Activated gamma-delta T cell (primary cell): ENCODE data around the gene NAPA.

Experiments
- DNase-seq: peaks from one replicate; lab custom pipeline; 2025; lab: John Stamatoyannopoulos, UW

Gene NAPA

GRCh38 chr19:47521473-47522180, 6.8 kb upstream of the NAPA start:
- no peak for DNase-seq

GRCh38 chr19:47520839-47521238, 6.0 kb upstream of the NAPA start:
- no peak for DNase-seq

- DNase-seq, result no peak
These were observed 5.5 kb upstream of the NAPA start for GRCh38 chr19:47520343-47520806.

- DNase-seq, result no peak
These were observed 4.0 kb upstream of the NAPA start for GRCh38 chr19:47518854-47519253.

- DNase-seq, result no peak
These were observed 3.3 kb upstream of the NAPA start for GRCh38 chr19:47518139-47518538.

- no peak for DNase-seq
These were observed 553 bp downstream of the NAPA start for GRCh38 chr19:47514151-47514868.

DNA sequence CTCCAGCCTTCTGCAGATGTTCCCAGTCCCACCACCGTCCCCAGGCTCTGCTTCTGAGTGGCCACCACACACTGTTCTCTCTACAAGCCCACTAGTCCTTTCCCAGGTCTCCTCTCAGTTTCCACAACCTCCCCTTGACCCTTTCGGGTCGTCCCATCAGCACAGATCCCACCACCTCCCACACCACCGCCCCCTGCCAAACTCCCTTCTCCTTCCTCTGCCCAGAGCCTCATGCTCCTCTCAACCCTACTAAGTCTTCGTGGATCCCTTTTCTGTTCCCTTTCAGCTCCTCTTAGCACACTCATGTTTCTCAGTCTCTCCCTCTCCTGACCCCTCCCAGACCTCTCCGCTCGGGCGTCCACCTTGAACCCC, 1.9 kb downstream of the NAPA start:
- no peak for DNase-seq

DNA sequence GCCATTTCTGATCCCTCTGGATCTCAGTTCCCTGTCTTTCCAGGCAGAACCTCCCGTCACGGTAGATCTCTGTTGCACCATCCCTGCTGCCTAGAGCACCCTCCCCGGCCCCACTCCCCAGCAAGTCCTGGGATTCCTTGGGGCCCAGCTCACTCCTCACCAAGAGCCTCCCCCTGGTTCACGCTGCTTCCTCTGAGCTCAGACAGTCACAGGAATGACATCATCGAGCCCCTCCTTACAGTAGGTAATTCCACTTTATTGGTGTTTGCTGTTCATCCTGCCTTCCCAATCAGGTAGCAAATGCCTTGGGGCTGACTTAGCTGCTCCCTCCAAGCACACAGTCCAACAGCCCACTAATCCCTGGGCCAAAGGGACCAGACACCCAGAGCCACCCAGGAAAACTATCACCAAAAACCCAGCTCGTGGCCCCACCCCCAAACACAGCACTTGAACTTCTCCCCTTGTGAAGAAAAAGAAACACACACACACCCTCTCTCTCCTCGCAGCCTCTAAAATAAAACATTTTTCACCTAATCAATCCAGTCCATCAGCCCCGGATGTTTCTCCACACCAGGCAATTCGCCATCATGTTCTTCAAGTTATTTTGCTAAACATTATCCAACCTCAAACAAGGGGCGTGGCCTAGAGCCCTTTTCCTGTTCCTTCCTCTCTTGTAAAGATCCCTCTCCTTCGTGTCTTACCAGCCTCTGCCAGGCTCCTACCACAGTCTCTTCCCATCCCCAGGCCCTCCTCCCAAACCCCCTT, 2.5 kb downstream of the NAPA start:
- no peak for DNase-seq

DNA sequence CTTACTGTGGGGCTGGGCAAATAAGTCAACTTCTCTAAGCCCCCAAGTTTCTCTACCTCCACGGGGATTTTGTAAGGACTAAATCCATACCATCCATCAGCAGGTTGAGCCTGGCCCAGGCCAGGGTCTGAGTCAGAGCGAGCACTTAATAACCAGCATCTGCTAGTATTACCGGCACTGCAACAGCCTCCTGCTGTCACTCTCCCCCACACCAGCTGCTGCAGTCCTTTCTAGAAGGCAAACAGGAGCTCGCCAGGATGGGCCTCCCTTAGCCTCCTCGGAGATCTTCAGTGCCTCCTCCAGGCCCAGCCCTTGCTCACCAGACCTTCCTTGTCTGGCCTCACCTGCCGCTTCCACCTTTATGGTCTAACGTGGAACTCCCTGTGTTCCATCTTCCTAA, 3.2 kb downstream of the NAPA start:
- DNase-seq, result no peak

DNA sequence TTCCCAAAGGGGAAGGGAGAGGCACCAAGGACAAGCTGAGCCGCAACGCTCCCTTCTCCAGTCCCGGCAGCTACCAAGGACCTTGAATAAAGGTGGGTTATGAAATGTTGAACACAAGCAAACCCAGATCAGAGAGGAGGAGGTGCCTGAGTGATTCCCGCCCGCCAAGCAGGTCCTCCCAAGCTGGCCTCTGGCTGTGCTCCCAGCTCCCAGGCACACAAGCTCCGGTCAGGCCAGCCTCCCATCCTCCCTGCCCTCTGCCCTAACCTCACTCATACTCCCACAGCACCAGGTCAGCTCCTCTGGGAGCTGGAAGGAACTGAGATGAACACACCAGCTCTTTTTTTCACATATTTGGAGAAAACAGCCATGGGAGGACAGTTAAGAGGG, 3.7 kb downstream of the NAPA start:
- DNase-seq, result no peak

DNA sequence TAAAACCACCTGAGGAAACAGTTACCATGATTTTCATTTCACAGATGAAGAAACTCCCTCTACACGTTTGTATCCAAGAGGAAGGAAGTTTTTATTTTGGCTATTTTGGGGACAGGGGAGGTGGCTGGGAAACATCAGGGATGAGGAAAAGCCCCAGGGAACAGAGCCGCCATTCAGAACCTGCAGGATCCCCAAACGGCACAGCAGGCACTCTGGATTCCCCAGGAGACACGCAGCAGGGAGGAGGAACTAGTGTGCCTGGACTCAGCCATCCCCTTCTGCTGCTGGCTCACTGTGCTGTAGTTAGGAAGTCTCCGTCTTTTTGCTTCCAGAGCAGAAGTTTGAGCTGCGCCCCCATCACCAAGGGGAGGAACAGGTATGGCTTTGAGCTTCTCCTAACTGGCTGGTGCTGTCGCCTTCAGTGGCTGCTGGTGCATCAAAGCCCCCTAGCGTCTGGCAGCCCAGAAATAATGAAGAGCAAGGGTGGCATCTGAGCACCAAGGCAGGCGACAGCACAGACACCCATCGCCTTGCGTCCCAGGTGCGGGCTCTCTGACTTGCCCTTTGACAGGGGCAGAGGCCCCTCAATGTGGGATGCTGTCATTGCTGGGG, 4.2 kb downstream of the NAPA start:
- DNase-seq, result no peak

DNA sequence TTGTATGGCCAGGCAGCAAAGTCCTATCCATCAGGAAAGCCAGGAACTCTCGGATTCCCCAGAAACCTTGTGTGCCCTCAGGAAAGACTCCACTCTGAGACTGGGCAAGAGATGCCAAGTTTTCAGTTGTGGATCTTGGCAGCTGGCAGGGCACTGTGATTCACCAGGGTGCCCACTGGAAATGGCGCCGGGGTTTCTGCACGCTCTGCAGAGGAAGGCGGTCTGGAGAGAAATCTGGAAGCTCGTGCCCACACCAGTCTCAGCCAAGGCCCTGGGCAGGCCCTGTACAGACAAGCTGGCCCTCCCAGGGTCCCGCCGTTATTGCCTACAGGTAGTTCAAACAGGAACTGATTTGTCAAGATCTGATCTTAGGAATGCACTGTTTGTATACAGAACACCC, 4.9 kb downstream of the NAPA start:
- DNase-seq, result no peak

DNA sequence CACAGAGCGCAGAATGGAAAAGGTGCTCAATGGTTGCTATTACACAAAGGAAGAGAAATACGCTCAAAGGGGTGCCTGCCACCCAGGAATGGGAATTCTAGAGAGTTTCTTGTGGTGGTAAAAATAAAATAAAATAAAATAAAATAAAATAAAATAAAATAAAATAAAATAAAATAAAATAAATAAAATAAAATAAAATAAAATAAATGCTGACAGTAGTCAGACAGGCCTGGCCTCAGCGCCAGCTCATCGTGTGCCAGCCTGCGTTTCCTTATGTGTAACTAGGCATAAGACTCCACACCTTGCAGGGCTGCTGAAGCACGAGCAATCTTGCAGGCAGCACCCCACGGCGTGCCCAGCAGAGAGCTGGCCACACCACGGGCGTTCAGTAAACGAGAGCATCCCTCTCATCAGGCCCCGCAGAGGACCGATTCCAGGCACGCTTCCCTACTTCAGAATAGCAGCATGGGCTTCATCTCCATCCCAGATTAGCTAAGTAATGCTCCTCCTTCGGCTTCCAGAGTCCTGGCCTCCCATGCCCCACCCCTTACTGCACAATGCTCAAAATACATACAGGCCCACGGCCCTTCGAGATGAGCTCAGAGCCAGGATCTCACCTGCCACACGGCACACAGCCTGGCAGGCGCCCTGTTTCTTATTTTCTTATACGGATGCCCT, 5.6 kb downstream of the NAPA start:
- DNase-seq, result no peak

DNA sequence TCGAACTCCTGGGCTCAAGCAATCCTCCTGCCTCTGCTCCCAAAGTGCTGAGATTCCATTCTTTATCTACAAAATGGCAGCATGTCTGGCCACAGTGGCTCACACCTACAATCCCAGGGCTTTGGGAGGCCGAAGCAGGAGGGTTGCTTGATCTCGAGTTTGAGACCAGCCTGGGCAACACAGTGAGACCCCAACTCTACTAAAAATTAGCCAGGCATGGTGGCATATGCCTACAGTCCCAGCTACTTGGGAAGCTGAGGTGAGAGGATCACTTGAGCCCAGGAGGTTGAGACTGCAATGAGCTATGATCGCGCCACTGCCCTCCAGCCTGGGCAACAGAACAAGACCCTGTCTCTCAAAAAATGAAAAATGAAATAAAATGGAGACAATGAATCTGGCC, 6.1 kb downstream of the NAPA start:
- DNase-seq, result no peak

- no peak for DNase-seq
These were observed 6.8 kb downstream of the NAPA start for GRCh38 chr19:47507924-47508553.

GRCh38 chr19:47507012-47507411, 7.9 kb downstream of the NAPA start:
- no peak for DNase-seq

DNA sequence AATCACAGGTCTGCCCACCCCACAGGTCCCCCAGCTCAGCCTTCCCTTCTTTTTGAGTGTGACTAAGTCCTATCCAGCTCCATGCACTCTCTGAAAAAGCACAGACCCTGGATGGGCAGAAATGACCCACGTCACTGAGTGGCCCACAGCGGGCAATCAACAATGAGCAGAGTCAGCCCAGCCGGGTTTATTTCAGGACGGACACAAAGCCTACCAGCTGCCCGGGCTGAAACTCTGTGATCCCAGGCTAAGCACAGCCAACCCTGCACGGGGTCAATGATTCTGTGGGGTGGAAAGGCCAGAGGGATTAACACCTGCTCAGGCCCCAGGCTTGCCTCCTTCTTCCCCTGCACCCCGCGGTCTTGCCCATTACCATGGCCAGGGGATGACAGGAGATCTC, 8.4 kb downstream of the NAPA start:
- DNase-seq, result no peak

DNA sequence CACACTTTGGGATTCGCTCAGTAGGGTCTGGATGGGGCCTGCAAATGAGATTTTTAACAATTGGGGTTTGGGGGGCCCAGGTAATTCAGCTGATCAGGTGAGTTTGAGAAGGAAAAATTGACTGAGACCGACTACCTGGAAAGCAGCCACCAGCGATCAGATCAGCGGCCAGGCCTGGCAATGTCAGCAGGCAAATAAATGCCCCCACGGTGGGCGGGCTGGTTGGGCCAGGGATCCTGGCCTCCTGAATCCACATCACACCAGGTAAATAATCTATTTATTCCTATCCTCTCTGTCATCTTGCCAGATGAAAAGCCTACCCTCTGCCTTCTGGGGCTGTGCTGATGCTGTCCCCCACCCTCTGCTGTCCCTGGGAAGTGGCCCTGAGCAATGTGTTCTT, 9.4 kb downstream of the NAPA start:
- no peak for DNase-seq

GRCh38 chr19:47503826-47504150, 11.1 kb downstream of the NAPA start:
- no peak for DNase-seq

DNA sequence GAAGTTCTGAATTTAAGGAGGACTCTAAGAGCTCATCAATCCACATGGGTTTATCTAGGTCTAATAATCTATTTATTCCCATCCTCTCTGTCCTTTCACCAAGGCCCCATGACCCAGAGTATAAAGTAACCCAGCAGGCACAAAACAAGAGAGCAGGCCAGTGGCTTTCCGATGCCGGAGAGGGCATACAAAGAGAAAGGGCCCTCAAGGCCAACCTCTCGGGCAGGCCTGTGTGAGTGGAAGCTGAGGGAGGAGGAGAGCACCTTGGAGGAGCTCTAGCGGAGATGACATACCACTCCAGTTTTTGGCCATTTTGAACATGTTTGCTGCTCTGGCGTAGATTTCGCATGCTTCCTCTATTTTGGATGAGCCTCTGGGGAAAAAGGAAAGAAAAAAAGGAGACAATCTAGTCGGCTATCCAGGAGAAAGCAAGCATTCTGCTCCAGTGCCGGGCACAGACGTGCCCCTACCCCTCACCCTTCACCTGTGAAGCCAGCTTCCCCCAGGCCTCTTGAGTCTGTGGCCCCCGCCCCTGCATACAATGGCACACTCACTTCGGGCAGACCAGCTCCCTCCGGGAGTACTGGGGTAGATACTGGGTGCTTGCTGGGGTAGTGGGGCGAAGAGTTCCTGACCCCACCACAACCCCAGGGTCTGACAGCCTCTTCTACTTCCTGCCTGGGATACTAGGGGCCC, 11.6 kb downstream of the NAPA start:
- DNase-seq, result no peak
